GM12875 (cell line): ENCODE results near the gene SP1.

Source experiments
- H3K4me3 ChIP-seq: one replicate; pipeline ENCODE4 v1.5.1; 2011; ENCODE audit warnings: low read depth, low read length, control low read depth
- CTCF ChIP-seq: IDR thresholded peaks from 2 replicates; pipeline ENCODE4 v1.5.1; 2011; ENCODE audit warnings: low read depth, mild to moderate bottlenecking, control low read depth, inconsistent platforms, low read length, moderate library complexity, borderline replicate concordance; ENCODE audit not compliant: insufficient read depth

Gene SP1

GRCh38 chr12:53450936-53451335 is 71.0 kb downstream of the SP1 start:
- H3K4me3 ChIP-seq: no peak overlapping the region
- TF ChIP-seq CTCF: no peak

- H3K4me3 ChIP-seq: peak within 1 kb of the TSS; percentile 76
- TF ChIP-seq CTCF: peak; percentile 92
Observed at GRCh38 chr12:53451661-53452158, 71.7 kb downstream of the SP1 start, which contains the start of gene PCBP2. PCBP2 (plus strand) TSS chr12:53452102; CDS start chr12:53454801, 2,699 bp downstream.

DNA sequence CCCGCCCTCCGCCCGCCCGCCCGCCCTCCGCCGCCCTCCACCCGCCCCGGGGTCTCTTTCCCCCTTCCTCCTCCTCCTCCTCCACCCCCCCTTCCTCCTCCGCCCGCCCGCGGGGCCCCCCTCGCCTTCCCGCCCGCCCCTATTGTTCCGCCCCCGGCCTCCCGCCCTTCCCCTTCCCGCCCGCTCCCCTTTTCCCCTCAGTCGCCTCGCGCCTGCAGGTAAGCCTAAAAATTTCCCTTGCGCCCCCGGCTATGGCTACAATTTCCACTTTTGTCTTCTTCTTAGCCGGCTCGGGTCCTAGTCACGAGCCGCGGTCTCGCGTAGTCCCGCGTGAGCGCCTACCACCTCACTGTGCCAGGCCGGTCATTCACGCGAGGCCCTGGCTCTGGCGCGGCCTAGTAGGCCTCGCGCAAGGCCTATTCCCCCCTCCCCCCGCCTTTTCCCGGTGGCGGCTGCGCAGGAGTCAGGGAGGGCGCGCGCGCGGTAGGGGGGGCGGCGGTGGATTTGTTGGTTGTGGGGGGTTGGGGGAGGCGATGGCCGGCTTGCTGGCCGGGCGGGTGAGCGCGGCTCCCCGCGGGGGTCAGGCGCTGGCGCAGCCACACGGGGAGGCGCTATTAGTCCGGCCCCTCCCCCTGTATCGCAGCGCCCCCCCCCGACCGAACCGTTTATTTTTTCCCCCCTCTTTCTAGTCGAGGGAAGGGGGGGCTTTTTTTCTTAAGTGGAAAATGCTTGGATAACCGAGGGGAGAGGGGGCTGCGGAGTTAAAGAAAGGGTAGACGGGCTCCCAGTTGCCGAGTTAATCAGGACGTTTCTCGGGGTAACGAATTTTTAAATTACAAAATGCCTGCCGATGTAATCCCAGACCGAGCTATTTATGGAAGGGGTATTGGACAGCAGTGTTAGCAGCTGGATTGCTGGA is 72.4 kb downstream of the SP1 start:
- peak overlapping the region; percentile 76 for H3K4me3 ChIP-seq
- peak; percentile 20; the same call in 1 of the 2 replicates for TF ChIP-seq CTCF

GRCh38 chr12:53453953-53454640 is 74.1 kb downstream of the SP1 start:
- H3K4me3 ChIP-seq: no peak overlapping the region
- TF ChIP-seq CTCF: no peak

DNA sequence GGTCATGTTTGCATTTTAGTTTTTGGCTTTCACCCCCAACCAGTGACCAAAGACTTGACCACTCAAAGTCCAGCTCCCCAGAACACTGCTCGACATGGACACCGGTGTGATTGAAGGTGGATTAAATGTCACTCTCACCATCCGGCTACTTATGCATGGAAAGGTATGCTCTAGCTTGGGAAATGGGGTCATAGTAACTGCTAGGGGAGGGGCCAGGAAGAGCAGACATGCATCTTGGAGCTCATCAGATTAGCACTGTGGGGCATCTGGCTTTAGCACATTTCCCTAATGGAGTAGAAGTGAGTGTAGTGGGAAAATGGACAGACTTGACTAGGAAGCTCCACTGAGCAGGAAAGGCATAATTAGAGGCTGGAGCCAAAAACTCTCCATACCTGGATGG is 74.7 kb downstream of the SP1 start:
- H3K4me3 ChIP-seq: no peak overlapping the region
- no peak for TF ChIP-seq CTCF

DNA sequence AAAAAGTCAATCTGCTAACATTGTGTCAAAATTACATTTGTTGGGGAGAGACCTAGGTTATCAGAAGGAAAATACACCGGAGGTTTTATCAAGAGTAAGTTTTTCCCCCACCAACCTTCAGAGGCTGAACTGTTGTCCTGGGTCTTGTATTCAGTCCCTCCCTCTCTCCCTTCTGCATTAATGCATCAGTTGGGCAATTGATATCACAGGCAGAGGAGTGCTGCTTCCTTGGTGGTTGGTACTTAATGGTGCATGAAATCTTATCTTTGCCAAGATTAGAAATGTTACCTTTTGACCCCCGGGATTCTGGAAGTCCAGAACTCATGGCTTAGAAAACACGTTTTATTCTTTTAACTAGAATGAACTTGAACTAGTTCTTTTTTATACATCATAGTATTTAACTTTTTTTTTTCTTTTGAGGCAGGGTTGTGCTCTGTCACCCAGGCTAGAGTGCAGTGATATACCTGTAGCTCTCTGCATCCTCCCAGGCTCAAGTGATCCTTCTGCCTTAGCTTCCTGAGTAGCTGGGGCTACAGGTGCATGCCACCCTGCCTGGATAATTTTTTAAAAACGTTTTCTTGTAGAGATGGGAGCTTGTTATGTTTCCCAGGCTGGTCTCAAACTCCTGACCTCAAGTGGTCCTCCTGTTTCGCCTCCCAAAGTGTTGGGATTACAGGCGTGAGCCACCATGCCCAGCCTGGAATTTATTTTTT is 76.8 kb downstream of the SP1 start:
- H3K4me3 ChIP-seq: no peak overlapping the region
- TF ChIP-seq CTCF: no peak
